Hepatic stellate cell (primary cell): Measurements from ENCODE around the gene SLC37A1.

Source experiments
- DNase-seq: peaks from one replicate; pipeline ENCODE4 v3.0.0; 2011; ENCODE audit warnings: low spot score

SLC37A1 gene

GRCh38 chr21:42527489-42528158, 14.0 kb downstream of the SLC37A1 start:
- peak; percentile 54 for DNase-seq

- no peak for DNase-seq
These were observed 16.5 kb downstream of the SLC37A1 start for GRCh38 chr21:42530167-42530518.

GRCh38 chr21:42531771-42532170, 18.1 kb downstream of the SLC37A1 start:
- no peak for DNase-seq

- peak; percentile 60 for DNase-seq
These were observed 19.0 kb downstream of the SLC37A1 start for GRCh38 chr21:42532466-42533181.

GRCh38 chr21:42533306-42533962, 19.8 kb downstream of the SLC37A1 start:
- DNase-seq: no peak

GRCh38 chr21:42533963-42534355, 20.3 kb downstream of the SLC37A1 start:
- no peak for DNase-seq

- DNase-seq: no peak
These were observed 21.0 kb downstream of the SLC37A1 start for GRCh38 chr21:42534421-42535378.

- DNase-seq: no peak
These were observed 22.0 kb downstream of the SLC37A1 start for GRCh38 chr21:42535602-42536171.

- no peak for DNase-seq
These were observed 22.9 kb downstream of the SLC37A1 start for GRCh38 chr21:42536601-42537000.

GRCh38 chr21:42537106-42537742, 23.6 kb downstream of the SLC37A1 start:
- DNase-seq: no peak

GRCh38 chr21:42538479-42539275, 25.0 kb downstream of the SLC37A1 start:
- no peak for DNase-seq

- no peak for DNase-seq
These were observed 25.7 kb downstream of the SLC37A1 start for GRCh38 chr21:42539342-42539741.

- no peak for DNase-seq
These were observed 26.3 kb downstream of the SLC37A1 start for GRCh38 chr21:42539931-42540343.

- DNase-seq: no peak
These were observed 26.7 kb downstream of the SLC37A1 start for GRCh38 chr21:42540396-42540795.

GRCh38 chr21:42541174-42541573, 27.5 kb downstream of the SLC37A1 start:
- DNase-seq: no peak

- DNase-seq: no peak
These were observed 28.0 kb downstream of the SLC37A1 start for GRCh38 chr21:42541618-42542017.

GRCh38 chr21:42542196-42542595, 28.5 kb downstream of the SLC37A1 start:
- DNase-seq: no peak

GRCh38 chr21:42542596-42542995, 28.9 kb downstream of the SLC37A1 start:
- DNase-seq: no peak

GRCh38 chr21:42543106-42543847, 29.6 kb downstream of the SLC37A1 start:
- no peak for DNase-seq

GRCh38 chr21:42544544-42544943, 30.9 kb downstream of the SLC37A1 start:
- DNase-seq: no peak
